ENCODE measurements around the gene RCL1. TPM values are rescaled to one million over a fixed set of nuclear protein-coding genes. Genes with fewer than 3 reads are reported as not detected.

RCL1 gene
- total and polyA plus RNA-seq, 2 donors (not counting 3 experiments of a cell fraction or from before 2014, with no cell fraction given): 12.9 to 13.2 TPM

DNA sequence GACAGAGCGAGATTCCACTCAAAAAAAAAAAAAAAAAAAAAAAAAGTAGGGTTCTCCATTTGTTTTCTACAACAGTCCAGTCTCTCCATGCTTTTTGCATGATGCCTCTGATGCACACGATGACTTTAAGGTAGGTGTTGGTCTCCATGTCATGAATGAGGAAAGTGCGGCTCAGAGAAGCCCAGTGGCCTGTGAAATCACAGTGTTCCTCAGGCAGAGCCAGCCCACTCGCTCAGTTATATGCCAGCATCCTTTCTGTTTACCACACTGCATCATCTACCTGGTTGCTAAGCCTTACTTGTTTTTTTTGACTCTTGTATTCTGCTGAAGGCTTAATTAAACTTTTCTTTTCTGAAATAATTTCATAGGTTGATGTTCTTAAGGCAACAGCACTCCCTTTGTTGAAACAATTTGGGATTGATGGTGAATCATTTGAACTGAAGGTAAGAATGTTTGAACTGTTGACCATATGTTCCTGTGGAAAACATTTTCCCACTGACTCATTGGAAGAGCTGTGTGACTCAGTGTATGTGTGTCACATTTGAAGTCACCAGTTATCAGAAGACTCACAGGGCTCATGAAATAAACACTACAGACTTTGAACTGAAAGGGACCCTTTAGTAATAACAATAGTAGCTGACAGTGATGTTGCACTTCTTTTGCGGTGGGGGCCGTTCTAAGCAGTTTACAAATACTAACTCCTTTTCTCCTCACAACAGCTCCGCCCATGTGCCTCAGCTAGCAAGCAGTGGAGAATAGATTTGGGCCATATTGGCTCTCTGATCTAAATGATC, 40.2 kb downstream of the RCL1 start:
- H3K27ac ChIP-seq (ENCODE audit: insufficient read depth, low read depth, low read length): peak overlapping the region; percentile 99
- H3K79me2 ChIP-seq (ENCODE audit: control insufficient read depth, insufficient read depth, low read length): peaks cover 7% of the 10 kb centered on the region
- peaks cover 46% of the 10 kb centered on the region for H3K4me1 ChIP-seq (ENCODE audit: control insufficient read depth, extremely low read depth, insufficient read depth, low read length)
- H3K9ac ChIP-seq (replicated peaks; ENCODE audit: extremely low read depth, insufficient read depth, low read length): peak overlapping the region; percentile 72
- H3K9me1 ChIP-seq (replicated peaks; ENCODE audit: control insufficient read depth, extremely low read depth, insufficient read depth, low read length): no peaks in the 10 kb centered on the region
- TF ChIP-seq EZH2 (IDR thresholded peaks at IDR 0.05; ENCODE audit: borderline replicate concordance, low read depth, low read length, severe bottlenecking) (no peak), FOS (IDR thresholded peaks at IDR 0.05; ENCODE audit: borderline replicate concordance, insufficient read depth, low read length) (peak; percentile 99), GATA2 (IDR thresholded peaks at IDR 0.05; ENCODE audit: insufficient read depth, insufficient read length, low read depth, low read length) (peak; percentile 74), POLR2AphosphoS5 (IDR thresholded peaks at IDR 0.05; ENCODE audit: insufficient read depth, low read depth, low read length) (peak; percentile 77), JUN (IDR thresholded peaks at IDR 0.05; ENCODE audit: borderline replicate concordance, insufficient read depth, insufficient read length, low read depth) (peak; percentile 100), POLR2A (IDR thresholded peaks at IDR 0.05; ENCODE audit: low read depth, low read length) (peak; percentile 41), MYC (IDR thresholded peaks at IDR 0.05; ENCODE audit: low read depth, low read length) (no peak)
- TF ChIP-seq, protein P1, sequence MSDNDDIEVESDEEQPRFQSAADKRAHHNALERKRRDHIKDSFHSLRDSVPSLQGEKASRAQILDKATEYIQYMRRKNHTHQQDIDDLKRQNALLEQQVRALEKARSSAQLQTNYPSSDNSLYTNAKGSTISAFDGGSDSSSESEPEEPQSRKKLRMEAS (IDR thresholded peaks at IDR 0.05; ENCODE audit: insufficient read depth, insufficient read length): no peak
- TF ChIP-seq, protein P2, sequence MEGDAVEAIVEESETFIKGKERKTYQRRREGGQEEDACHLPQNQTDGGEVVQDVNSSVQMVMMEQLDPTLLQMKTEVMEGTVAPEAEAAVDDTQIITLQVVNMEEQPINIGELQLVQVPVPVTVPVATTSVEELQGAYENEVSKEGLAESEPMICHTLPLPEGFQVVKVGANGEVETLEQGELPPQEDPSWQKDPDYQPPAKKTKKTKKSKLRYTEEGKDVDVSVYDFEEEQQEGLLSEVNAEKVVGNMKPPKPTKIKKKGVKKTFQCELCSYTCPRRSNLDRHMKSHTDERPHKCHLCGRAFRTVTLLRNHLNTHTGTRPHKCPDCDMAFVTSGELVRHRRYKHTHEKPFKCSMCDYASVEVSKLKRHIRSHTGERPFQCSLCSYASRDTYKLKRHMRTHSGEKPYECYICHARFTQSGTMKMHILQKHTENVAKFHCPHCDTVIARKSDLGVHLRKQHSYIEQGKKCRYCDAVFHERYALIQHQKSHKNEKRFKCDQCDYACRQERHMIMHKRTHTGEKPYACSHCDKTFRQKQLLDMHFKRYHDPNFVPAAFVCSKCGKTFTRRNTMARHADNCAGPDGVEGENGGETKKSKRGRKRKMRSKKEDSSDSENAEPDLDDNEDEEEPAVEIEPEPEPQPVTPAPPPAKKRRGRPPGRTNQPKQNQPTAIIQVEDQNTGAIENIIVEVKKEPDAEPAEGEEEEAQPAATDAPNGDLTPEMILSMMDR (IDR thresholded peaks at IDR 0.05; ENCODE audit: extremely low read depth in 1 of 2, insufficient read depth in 1 of 2, low read depth in 1 of 2, low read length in 2 of 2): no peak
- intact Hi-C loops (cut with micrococcal nuclease): loop anchor here (1.0 to 2.0 kb wide), 2 partner anchors 40 to 70 kb away; no protein-coding TSS in a partner anchor
- H4K20me1 ChIP-seq (replicated peaks; ENCODE audit: control insufficient read depth, extremely low read depth, insufficient read depth, low read length): no peaks in the 10 kb centered on the region
- ChIA-PET CTCF (interaction anchor here (0.9 to 1.5 kb wide), 7 partner anchors 10 to 768 kb away, joined by 3 to 9 read pairs (median 4); no protein-coding TSS in a partner anchor), POLR2A (interaction anchor here (1.1 kb wide), 1 partner anchor 40 kb away, joined by 3 read pairs; the partner anchor contains the start of gene RCL1)
- no peaks in the 10 kb centered on the region for H3K36me3 ChIP-seq (ENCODE audit: control insufficient read depth in 2 of 2, extremely low read depth in 1 of 2, insufficient read depth in 2 of 2, low read length in 2 of 2)
- H3K4me2 ChIP-seq (ENCODE audit: insufficient read depth, low read length): peak overlapping the region; percentile 90
- FAIRE-seq (peak; percentile 95), DNase-seq (ENCODE audit: low read depth, low spot score) (peak; percentile 98)
- dilution Hi-C loops (cut with MboI; ENCODE audit: extremely low pct_ligation_motif_present, low sequenced_read_pairs): no loop called here
- no TSS peak for BruUV-seq (replicated peaks)
- H3K27me3 ChIP-seq (ENCODE audit: control insufficient read depth in 2 of 2, insufficient read depth in 2 of 2, low read length in 2 of 2): no peaks in the 10 kb centered on the region
- no peaks in the 10 kb centered on the region for H3K9me3 ChIP-seq (replicated peaks; ENCODE audit: control insufficient read depth, insufficient read depth, low read length)
- H3K4me3 ChIP-seq (replicated peaks in 1 of 3; ENCODE audit: insufficient read depth in 1 of 3, low read depth in 1 of 3, low read length in 3 of 3): peak overlapping the region in 1 of 3 experiments; percentile 44
- H2AFZ ChIP-seq (ENCODE audit: low read depth, low read length): no peak overlapping the region

Data from endothelial cell of umbilical vein (primary cell).